ENCODE data around the gene LGMN. TPM values are rescaled to one million over a fixed set of nuclear protein-coding genes. Genes with fewer than 3 reads are reported as not detected.
A peak's percentile ranks its signal among the peaks of the same experiment; 100 is the strongest.
"Not testable (repeated sequence)": the region's sequence is repeated elsewhere in the genome, so short reads cannot be mapped to it uniquely, and the experiment has no call there.

Gene LGMN
- total RNA-seq, 1 experiment from 2014 or later: 48.8 TPM

GRCh38 chr14:92783813-92784431 lies 35.5 kb upstream of the LGMN start:
- H3K27ac ChIP-seq: no peak overlapping the region

GRCh38 chr14:92781350-92781749 lies 32.9 kb upstream of the LGMN start:
- H3K9me3 ChIP-seq (ENCODE audit: insufficient read depth, low read depth): peaks cover 1% of the 10 kb centered on the region; the same call in 1 of the 2 replicates
- ChIA-PET POLR2A (ENCODE audit: unreplicated experiment) (no interaction called here), CTCF (no interaction called here)
- TF ChIP-seq, protein P1, sequence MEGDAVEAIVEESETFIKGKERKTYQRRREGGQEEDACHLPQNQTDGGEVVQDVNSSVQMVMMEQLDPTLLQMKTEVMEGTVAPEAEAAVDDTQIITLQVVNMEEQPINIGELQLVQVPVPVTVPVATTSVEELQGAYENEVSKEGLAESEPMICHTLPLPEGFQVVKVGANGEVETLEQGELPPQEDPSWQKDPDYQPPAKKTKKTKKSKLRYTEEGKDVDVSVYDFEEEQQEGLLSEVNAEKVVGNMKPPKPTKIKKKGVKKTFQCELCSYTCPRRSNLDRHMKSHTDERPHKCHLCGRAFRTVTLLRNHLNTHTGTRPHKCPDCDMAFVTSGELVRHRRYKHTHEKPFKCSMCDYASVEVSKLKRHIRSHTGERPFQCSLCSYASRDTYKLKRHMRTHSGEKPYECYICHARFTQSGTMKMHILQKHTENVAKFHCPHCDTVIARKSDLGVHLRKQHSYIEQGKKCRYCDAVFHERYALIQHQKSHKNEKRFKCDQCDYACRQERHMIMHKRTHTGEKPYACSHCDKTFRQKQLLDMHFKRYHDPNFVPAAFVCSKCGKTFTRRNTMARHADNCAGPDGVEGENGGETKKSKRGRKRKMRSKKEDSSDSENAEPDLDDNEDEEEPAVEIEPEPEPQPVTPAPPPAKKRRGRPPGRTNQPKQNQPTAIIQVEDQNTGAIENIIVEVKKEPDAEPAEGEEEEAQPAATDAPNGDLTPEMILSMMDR (conservative IDR thresholded peaks at IDR 0.05): no peak
- no peak for TF ChIP-seq EZH2 (IDR thresholded peaks at IDR 0.05; ENCODE audit: low read depth)
- H3K4me2 ChIP-seq: no peak overlapping the region
- no peaks in the 10 kb centered on the region for H4K20me1 ChIP-seq (ENCODE audit: insufficient read depth)
- no peaks in the 10 kb centered on the region for H3K9me2 ChIP-seq (ENCODE audit: insufficient read depth)
- BruUV-seq (replicated peaks): no TSS peak
- no peaks in the 10 kb centered on the region for H3K79me2 ChIP-seq (ENCODE audit: low read depth)
- H3K27ac ChIP-seq: no peak overlapping the region
- H3F3A ChIP-seq (ENCODE audit: insufficient read depth, low read depth): peaks cover 22% of the 10 kb centered on the region
- no peaks in the 10 kb centered on the region for H3K36me3 ChIP-seq (ENCODE audit: low read depth)
- intact Hi-C loops (cut with micrococcal nuclease; ENCODE audit: unreplicated experiment): no loop called here
- H3K4me1 ChIP-seq (replicated peaks; ENCODE audit: insufficient read depth): peaks cover 27% of the 10 kb centered on the region
- no peak for DNase-seq
- H3K27me3 ChIP-seq (ENCODE audit: insufficient read depth, low read depth): no peaks in the 10 kb centered on the region
- H2AFZ ChIP-seq: no peak overlapping the region
- H3K4me3 ChIP-seq: no peak overlapping the region

More at GRCh38 chr14:92783813-92784431, 35.5 kb upstream of the LGMN start:
- TF ChIP-seq, protein P1 (conservative IDR thresholded peaks at IDR 0.05): peak; percentile 78
- TF ChIP-seq EZH2 (IDR thresholded peaks at IDR 0.05; ENCODE audit: low read depth): no peak
- Histone ChIP-seq H3K9me3 (ENCODE audit: insufficient read depth, low read depth) (peaks cover 26% of the 10 kb centered on the region), H3K27me3 (ENCODE audit: insufficient read depth, low read depth) (no peaks in the 10 kb centered on the region), H2AFZ (no peak overlapping the region), H3K36me3 (ENCODE audit: low read depth) (no peaks in the 10 kb centered on the region), H3K4me1 (replicated peaks; ENCODE audit: insufficient read depth) (peaks cover 38% of the 10 kb centered on the region), H3F3A (ENCODE audit: insufficient read depth, low read depth) (peaks cover 32% of the 10 kb centered on the region), H3K79me2 (ENCODE audit: low read depth) (no peaks in the 10 kb centered on the region), H3K4me3 (no peak overlapping the region), H4K20me1 (ENCODE audit: insufficient read depth) (no peaks in the 10 kb centered on the region), H3K4me2 (no peak overlapping the region), H3K9me2 (ENCODE audit: insufficient read depth) (no peaks in the 10 kb centered on the region)
- peak; percentile 24 to 71 for DNase-seq
- BruUV-seq (replicated peaks): no TSS peak
- POLR2A ChIA-PET (ENCODE audit: unreplicated experiment): interaction anchor here (0.5 to 0.8 kb wide), 3 partner anchors 32 to 662 kb away, joined by 3 to 9 read pairs (median 6); partner anchors contain the start of genes CPSF2 and NDUFB1
- CTCF ChIA-PET: interaction anchor here (1.4 kb wide), 1 partner anchor 58 kb away, joined by 5 read pairs; no protein-coding TSS in a partner anchor
- intact Hi-C loops (cut with micrococcal nuclease; ENCODE audit: unreplicated experiment): loop anchor here (1.0 kb wide), 1 partner anchor 70 kb away; no protein-coding TSS in a partner anchor

- Histone ChIP-seq H2AFZ (no peak overlapping the region), H3K9me2 (ENCODE audit: insufficient read depth) (no peaks in the 10 kb centered on the region), H3K4me3 (no peak overlapping the region), H3K9me3 (ENCODE audit: insufficient read depth, low read depth) (no peaks in the 10 kb centered on the region), H4K20me1 (ENCODE audit: insufficient read depth) (no peaks in the 10 kb centered on the region), H3K4me1 (replicated peaks; ENCODE audit: insufficient read depth) (peaks cover 20% of the 10 kb centered on the region), H3K79me2 (ENCODE audit: low read depth) (no peaks in the 10 kb centered on the region), H3K27ac (no peak overlapping the region), H3F3A (ENCODE audit: insufficient read depth, low read depth) (peaks cover 15% of the 10 kb centered on the region; the same call in 1 of the 2 replicates), H3K4me2 (no peak overlapping the region), H3K27me3 (ENCODE audit: insufficient read depth, low read depth) (no peaks in the 10 kb centered on the region), H3K36me3 (ENCODE audit: low read depth) (no peaks in the 10 kb centered on the region)
- peak in 1 of 2 experiments; percentile 40 for DNase-seq
- ChIA-PET POLR2A (ENCODE audit: unreplicated experiment) (no interaction called here), CTCF (interaction anchor here (0.6 kb wide), 1 partner anchor 178 kb away, joined by 3 read pairs; no protein-coding TSS in a partner anchor)
- BruUV-seq (replicated peaks): no TSS peak
- intact Hi-C loops (cut with micrococcal nuclease; ENCODE audit: unreplicated experiment): no loop called here
- TF ChIP-seq, protein P1 (conservative IDR thresholded peaks at IDR 0.05): no peak
- TF ChIP-seq EZH2 (IDR thresholded peaks at IDR 0.05; ENCODE audit: low read depth): no peak
These were observed 32.2 kb upstream of the LGMN start for GRCh38 chr14:92780444-92781232.

DNA sequence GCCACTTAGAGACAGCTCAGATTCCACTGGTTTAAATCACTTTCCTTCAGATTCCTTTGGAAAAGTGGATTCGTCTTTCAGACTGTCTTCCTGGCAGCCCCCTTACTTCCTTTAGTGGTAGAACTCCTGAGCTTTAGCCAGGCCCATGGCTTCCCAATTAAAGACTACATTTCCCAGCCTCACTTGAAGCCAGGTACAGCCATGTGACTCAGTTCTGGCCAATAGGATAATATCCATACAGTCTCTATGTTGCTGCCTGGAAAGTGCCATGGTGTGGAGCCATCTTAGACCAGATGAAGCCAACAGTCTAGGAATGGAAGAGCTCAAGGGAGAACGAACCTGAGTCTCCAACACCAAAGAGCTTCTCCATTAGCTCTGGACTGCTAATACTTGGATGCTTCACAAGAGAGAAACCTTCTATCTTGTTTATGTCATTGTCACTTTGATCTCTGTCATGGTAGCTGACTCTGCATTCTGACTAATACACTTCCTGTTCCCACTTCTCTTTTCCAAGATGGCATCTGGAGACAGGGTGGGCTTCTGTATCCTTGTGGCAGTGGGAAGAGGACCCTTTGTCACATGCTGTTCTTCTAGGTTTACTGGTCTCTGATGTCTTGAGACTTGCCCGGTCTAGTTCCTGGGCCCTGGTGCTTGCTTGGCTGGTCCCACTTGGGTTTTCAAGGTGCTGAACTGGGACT lies 30.6 kb upstream of the LGMN start:
- DNase-seq; H3K4me1 ChIP-seq (replicated peaks; ENCODE audit: insufficient read depth); H2AFZ ChIP-seq; H3K79me2 ChIP-seq (ENCODE audit: low read depth); H4K20me1 ChIP-seq (ENCODE audit: insufficient read depth); POLR2A ChIA-PET (ENCODE audit: unreplicated experiment); H3K4me2 ChIP-seq; H3K9me2 ChIP-seq (ENCODE audit: insufficient read depth); H3K9me3 ChIP-seq (ENCODE audit: insufficient read depth, low read depth); CTCF ChIA-PET; H3K4me3 ChIP-seq; intact Hi-C loops (cut with micrococcal nuclease; ENCODE audit: unreplicated experiment); H3F3A ChIP-seq (ENCODE audit: insufficient read depth, low read depth); H3K36me3 ChIP-seq (ENCODE audit: low read depth); H3K27me3 ChIP-seq (ENCODE audit: insufficient read depth, low read depth); H3K27ac ChIP-seq; BruUV-seq (replicated peaks): not testable (repeated sequence)

Measured in PC-9 (cell line).